HuH-7.5 (cell line): ENCODE measurements around the gene QRFPR.
"Not testable (repeated sequence)": the region's sequence is repeated elsewhere in the genome, so short reads cannot be mapped to it uniquely, and the experiment has no call there.

Experiments
- DNase-seq: peaks from one replicate; pipeline ENCODE4 v3.0.0; 2011; ENCODE audit warnings: low spot score

The QRFPR gene

DNA sequence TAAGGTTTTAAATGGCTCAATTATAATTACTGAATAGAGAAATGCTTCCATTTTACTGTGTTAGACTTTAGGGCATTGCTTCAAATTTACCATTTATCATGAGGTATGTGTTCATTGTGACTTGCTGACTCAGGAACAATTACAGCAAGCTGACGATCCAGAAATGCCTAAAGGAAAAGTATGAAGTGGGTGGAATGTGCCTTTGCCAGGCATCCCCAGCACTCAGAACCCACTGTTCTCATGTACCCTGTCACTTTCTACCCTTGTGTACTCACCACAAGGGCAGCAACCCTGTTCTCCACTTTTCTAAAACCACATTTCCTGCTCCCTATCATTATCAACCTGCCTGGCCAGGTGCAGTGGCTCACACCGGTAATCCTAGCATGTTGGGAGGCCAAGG is 41.5 kb downstream of the QRFPR start:
- DNase-seq: no peak

DNA sequence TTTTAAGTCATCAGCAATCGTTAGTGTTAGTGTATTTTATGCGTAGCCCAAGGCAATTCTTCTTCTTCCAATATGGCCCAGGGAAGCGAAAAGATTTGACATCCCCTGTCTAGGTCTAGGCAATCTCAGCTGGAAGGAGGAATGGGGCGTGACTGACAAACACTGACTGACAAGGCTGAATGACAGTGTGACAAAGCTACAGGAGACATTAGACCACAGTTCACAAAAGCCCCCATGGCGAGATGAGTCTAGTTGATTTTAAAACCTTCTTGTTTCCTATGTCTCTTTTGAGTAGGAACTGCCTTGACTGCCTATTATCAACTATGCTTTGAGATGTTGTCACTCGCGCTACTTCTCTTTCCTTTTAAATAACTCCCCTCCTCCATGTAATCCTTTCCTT is 42.3 kb downstream of the QRFPR start:
- no peak for DNase-seq

DNA sequence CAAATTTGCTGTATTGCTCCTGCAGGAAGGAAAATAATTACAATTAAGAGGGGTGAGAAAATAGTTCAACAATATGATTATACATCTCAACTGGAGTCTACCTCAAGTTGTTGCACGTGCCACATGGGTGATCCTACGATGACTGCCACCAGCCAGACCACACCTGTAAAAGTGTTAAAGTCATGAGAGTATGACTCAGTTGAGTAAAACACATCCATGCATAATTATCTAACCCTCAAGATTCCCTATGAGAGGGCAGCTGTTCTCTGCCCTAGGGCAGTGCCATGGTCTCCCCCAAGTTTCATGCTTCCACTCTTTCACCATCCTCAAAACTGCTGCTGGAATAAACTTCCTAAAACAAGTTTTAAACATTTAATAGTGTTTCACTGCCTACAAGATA is 44.1 kb downstream of the QRFPR start:
- DNase-seq: no peak

DNA sequence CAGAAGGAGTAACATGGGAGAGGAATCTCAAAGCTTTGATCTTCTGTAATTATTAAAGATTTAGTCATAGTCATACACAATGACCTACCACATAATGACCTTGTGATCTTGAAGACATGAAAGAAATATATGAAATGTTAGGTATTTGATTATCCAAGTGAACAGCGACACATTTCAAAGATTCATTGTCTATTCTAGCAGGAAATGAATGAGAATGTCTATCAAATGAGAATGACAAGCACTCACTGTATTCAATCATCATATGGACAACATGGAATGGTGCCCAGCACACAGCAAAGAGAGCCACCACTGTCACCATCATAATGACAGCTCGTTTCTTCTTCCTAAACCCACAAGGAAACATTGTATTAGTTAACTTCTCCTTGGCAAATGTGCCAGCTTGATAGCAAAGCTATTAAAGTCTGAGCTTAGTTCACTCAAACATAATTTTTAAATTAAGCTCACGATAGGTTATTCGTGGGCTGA is 50.6 kb downstream of the QRFPR start:
- DNase-seq: no peak

DNA sequence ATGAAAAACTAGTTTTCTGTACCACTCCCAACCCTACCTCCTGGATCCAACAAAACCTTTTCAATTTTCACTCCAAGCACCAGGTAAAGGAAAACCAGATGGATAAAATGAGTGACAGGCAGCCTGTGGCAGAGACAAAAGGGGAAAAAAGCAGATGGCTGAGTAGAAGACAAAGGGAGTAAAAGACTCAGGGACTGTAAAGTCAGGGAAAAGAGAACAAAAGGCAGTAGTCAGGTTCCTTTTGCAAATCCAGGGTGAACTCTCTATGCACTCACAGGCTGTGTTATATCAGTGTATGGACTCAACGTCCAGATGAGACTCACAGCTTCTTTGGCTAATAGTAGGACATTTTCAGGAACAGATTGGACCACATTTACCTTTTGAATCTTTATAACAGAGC is 54.2 kb downstream of the QRFPR start:
- DNase-seq: no peak

DNA sequence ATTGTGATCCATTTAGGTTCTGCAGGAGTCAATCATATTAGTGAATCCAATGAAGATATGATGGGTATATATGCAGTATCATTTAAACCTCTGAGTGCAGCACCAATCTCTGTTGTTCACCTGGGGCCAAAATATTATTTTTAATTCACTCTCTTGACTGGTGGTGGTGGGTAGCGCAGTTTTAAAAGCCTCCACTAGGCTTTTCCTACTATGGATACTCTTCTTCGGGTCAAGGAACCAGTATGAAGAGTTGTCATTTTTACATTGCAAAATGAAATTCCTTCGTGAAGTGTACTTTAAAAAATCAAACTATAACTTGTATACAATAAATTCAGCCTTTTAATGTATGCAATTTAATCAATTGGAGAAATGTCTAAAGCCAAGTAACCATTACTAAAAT is 56.5 kb downstream of the QRFPR start:
- no peak for DNase-seq

DNA sequence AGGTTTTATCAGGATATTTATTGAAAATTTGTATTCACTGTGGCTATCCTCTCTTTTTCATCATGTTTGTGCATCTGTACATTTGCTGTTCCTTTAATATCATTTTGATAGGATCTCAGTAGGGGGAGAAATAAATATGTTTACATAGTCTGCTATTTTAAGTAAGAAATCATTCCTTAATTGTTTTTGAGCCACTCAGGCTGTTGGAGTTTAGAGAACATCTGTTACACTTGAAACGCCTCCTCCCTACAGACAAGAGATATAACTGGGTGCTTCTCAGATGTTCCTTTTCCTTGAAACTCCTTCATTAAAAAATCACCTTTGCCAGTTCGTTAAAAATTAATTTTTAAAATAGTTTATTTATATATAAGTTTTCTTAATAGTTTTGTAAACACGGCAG is 59.4 kb downstream of the QRFPR start:
- no peak for DNase-seq

DNA sequence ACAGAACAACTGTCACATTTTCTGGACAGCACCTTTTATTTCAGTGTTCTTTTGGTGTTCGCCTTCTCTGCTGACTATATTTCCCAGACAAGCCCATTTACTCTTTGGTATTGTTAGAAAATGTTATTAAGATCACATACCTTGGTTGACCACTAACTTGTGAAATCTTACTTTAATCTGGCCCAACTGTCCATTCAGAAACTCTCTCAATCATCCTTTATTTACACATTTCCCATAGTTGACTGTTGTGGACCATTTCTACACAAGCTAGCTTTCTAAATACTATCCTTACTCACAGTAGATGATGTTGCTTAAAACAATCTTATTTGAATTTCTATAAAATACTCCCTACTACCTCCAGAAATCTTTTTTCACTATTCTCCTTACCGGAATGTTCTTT is 64.7 kb downstream of the QRFPR start:
- no peak for DNase-seq

DNA sequence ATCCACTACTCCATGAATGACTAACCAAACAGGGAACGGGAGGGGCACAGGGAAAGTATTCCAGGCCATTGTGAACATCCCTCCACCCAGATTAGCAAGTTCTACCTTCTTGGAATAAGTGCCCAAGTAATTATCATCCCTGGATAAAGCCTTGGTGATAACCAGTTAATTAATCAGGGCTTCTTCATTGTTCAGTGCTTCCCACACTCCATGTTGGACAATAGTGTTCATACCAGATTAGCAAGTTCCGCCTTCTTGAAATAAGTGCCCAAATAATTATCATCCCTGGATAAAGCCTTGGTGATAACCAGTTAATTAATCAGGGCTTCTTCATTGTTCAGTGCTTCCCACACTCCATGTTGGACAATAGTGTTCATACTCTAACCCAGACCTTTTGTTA is 67.4 kb downstream of the QRFPR start:
- DNase-seq: not testable (repeated sequence)

DNA sequence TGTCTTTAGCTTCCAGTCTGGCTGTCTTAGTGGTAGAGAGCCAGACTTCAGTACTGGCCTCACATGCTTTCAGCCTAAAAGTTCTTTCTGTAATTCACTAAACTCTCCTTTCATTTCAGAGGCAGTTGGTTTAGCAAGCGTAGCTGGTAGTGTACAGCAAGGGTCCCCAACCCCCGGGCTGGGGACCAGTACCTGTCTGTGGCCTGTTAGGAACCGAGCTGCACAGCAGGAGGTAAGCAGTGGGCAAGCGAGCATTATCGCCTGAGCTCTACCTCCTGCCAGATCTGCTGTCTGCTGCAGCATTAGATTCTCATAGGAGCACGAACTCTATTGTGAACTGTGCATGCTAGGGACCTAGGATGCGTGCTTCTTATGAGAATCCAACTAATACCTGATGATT is 72.0 kb downstream of the QRFPR start:
- no peak for DNase-seq

DNA sequence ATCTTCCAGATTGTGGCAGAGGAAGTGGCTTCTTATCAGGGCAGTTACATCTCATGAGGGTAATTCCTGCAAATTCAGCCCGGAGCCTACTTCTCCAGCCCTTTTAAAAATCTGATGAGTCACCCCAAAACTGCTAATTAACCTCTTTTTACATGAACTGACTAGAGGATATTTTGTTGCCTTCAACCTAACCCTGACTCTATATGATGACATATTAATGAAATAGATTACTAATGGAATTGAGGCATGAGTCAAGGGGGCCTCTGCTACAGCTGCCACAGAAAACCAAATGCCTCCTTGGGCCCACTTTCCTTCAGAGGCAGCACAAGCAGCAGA is 72.5 kb downstream of the QRFPR start:
- no peak for DNase-seq

DNA sequence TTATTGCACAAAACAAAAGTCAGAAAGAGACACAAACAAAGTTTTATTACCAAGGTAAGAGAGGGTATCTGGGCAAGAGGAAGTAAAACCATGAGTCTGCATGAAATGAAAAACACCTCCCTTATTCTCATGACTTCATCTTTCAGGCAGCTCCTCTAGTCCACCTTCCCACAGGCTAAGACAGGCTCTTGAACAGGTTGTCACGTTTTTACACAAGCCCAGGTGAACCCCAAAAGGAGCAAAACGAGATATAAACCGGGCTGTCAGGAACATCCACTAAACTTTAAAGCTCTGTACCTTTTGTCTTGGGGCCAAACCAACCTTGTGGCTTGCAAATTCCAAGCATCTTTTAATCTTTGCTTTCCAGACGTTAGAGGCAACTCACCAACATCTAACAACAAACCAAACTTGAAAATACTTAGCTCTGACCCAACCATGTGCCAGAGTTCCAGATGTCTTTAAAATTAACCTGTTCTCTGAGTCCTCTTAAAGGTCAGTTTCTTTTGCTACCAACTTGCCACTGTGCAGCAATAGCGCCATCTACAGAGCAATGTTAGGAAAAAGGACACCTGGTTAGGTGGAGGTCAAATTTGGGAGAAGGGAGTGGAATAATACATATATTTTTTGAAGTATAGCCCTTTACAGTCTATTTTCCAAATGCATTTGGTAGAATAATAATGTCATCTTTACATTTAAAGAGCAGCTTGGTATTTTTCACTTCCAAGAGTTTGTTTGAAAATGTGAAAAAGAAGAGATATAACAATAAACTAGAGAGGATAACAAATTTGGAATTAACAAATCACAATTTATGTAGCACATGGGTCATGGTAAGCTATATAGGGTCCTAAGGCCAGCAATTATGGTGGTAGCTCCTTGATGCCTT is 73.1 kb downstream of the QRFPR start:
- DNase-seq: no peak

DNA sequence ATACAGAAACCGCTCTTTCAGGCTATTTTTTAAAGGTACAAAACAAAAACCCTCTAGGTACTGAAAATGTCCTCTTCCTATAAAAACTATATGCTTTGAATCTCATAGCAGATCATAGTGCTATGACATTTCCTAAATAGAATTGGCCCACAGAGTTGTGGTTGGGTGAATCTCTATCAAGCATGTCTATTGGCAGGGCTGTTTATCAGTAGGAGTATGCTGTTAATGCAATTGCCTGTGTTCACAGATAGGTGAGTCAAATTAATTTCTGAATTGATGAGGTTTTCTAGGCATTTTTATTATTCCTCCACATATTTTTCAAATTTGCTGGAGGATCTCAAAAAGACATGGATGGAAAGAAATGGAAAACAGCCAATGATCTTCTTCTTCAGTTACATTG is 73.9 kb downstream of the QRFPR start:
- DNase-seq: no peak

DNA sequence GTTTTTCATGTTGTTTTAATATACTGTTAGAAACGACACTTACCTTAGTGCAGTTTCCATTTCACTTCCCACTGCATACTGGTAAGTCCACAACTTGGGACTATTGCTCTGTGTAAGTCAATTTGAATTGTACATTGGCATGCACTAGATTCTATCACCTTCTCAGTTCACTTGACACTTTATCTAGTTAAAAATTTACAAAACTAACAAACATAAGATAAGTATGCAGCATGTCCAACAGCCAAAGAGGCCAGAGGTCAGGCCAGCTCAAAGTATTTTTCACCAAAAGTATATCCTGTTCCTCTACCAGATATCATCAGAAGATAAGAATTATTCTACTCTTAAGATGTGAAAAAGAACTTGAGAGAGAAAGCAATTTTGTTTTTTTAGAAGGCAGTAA is 75.9 kb downstream of the QRFPR start:
- DNase-seq: no peak

DNA sequence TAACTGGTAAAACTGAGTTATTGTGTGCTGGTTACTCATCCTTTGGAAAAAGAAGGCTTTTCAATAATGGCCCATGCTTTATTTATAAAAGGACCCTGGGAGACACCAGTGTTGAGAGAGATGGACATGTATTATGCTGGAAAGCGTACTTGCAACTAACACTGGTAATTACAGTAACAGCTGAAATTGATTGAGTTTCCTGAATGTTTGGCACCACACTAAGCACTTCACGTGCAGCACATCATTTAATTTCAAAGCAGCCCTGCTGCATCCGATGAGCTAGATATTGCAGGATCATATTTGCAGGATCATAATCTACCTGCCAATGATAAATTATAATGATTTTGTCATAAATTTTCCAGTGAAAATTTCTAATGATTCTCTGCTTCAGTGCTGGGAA is 81.5 kb downstream of the QRFPR start:
- DNase-seq: no peak

DNA sequence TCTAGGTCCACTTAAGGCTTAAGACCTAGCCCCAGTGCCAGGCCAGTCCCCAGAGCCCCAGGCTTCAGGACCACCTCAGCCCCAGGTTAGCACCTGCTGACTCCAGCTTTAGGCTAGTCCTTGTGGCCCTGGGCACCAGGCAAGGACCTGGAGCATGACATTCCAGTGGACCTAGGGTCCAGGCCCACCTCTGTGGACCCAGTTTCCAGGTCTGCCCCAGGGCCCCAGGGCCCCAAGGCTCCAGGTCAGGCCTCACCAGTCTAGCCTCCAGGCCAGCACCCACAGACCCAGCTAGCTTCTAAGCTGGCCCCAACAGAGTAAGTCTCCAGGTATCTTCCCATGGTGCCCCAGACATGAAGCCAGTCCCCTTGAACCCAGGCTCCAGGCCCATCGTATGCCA is 97.5 kb downstream of the QRFPR start:
- DNase-seq: no peak

DNA sequence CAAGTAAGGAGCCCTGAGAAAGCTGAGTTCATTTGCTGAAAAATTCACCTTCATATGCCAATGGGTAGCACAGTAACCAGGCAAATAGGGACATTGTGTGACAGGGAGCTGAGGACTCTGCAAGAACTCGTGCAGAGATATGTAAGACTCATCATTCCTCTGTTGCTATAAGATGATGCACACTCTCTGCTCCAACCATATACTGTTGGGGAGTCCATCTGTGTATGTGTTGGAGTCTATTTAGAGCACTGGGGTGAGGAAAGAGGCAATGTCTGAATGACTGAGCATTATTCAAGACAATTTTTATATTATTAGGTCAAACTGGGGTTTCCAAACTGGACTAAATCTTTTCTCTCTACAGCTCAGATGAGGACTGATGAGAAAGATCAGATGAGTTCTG is 100.4 kb downstream of the QRFPR start:
- DNase-seq: no peak

DNA sequence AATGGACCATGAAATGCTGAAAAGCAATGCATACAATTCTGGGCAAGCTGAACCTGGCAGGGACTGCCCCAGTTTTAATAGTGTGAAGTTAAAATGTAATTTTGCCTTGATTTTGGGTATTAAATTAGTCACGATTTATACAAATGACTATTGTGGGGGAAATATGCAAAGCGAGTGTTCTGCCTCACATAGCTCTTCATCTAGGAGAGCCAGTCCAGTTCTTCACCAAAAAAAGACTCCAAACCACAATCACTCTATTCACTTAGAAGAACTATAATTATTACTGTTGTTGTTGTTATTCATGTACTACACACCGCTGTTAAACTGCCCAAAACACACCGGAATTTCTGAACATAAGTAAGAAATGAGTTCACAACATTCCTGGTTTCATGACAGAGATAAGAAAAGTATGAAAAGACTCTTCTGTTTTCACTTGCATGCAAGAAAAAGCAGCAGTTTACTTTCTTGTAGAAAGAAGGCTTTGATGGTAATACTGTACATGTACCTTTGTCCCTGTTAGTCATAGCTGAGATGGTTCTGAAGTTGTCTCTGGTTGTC is 101.9 kb downstream of the QRFPR start:
- no peak for DNase-seq
